ENCODE data around the gene PLEKHH1. TPM values are rescaled to one million over a fixed set of nuclear protein-coding genes. Genes with fewer than 3 reads are reported as not detected.

PLEKHH1 gene
- total RNA-seq, 1 experiment from 2014 or later, result 27.6 TPM

- H3K4me1 ChIP-seq (ENCODE audit: control insufficient read depth in 1 of 2, insufficient read depth in 2 of 2, low read length in 2 of 2), result no peaks in the 10 kb centered on the region
- H3K27me3 ChIP-seq (ENCODE audit: insufficient read depth, low read length), result no peaks in the 10 kb centered on the region
- RAD21 ChIA-PET (ENCODE audit: low non-redundant PET in 1 of 2, low total read pairs in 2 of 2, uncharacterized antibody in 2 of 2, unreplicated experiment in 2 of 2), result no interaction called here
- H3K4me3 ChIP-seq (replicated peaks in 1 of 2; ENCODE audit: low read depth in 1 of 2, low read length in 2 of 2), result no peak overlapping the region
- H3K27ac ChIP-seq (ENCODE audit: low read depth, low read length), result no peak overlapping the region
- H4K20me1 ChIP-seq (ENCODE audit: insufficient read depth), result no peaks in the 10 kb centered on the region
- POLR2A ChIA-PET, result no interaction called here
- H3K9ac ChIP-seq (ENCODE audit: low read length), result no peak overlapping the region
- H3K9me3 ChIP-seq (ENCODE audit: control insufficient read depth in 1 of 2, insufficient read depth in 1 of 2, low read depth in 1 of 2, low read length in 2 of 2), result peaks cover 3 to 11% of the 10 kb centered on the region in 2 experiments; a peak in 2 of 4 replicates
- TF ChIP-seq CEBPB (IDR thresholded peaks at IDR 0.05; ENCODE audit: low read depth) (no peak), CBX3 (IDR thresholded peaks at IDR 0.05; ENCODE audit: low read depth) (peak; percentile 65; the same call in 1 of the 2 replicates), RAD21 (IDR thresholded peaks at IDR 0.05; ENCODE audit: low read depth) (no peak)
- intact Hi-C loops (cut with micrococcal nuclease), result no loop called here
- no peaks in the 10 kb centered on the region for H3K36me3 ChIP-seq (ENCODE audit: control insufficient read depth in 1 of 2, insufficient read depth in 2 of 2, low read length in 2 of 2)
- H3K9me2 ChIP-seq (ENCODE audit: insufficient read depth), result no peaks in the 10 kb centered on the region
- no peak overlapping the region for H3K4me2 ChIP-seq (ENCODE audit: low read length)
- CTCF ChIA-PET, result no interaction called here
- BruUV-seq (replicated peaks), result no TSS peak
- DNase-seq (ENCODE audit: low read depth, low spot score), result no peak
- H3K79me2 ChIP-seq (ENCODE audit: insufficient read depth, low read length), result no peaks in the 10 kb centered on the region
- no peak for ATAC-seq
- H2AFZ ChIP-seq (ENCODE audit: low read depth, low read length, poor library complexity, severe bottlenecking), result no peak overlapping the region
Measured at GRCh38 chr14:67493092-67493717, 39.9 kb upstream of the PLEKHH1 start.

- RAD21 ChIA-PET (ENCODE audit: low non-redundant PET in 1 of 2, low total read pairs in 2 of 2, uncharacterized antibody in 2 of 2, unreplicated experiment in 2 of 2), result no interaction called here
- Histone ChIP-seq H3K9me2 (ENCODE audit: insufficient read depth) (no peaks in the 10 kb centered on the region), H3K9me3 (ENCODE audit: control insufficient read depth in 1 of 2, insufficient read depth in 1 of 2, low read depth in 1 of 2, low read length in 2 of 2) (peaks cover 3 to 11% of the 10 kb centered on the region in 2 experiments; a peak in 2 of 4 replicates), H3K27me3 (ENCODE audit: insufficient read depth, low read length) (no peaks in the 10 kb centered on the region), H3K4me3 (replicated peaks in 1 of 2; ENCODE audit: low read depth in 1 of 2, low read length in 2 of 2) (no peak overlapping the region), H4K20me1 (ENCODE audit: insufficient read depth) (no peaks in the 10 kb centered on the region), H3K4me1 (ENCODE audit: control insufficient read depth in 1 of 2, insufficient read depth in 2 of 2, low read length in 2 of 2) (no peaks in the 10 kb centered on the region), H3K79me2 (ENCODE audit: insufficient read depth, low read length) (no peaks in the 10 kb centered on the region), H3K27ac (ENCODE audit: low read depth, low read length) (no peak overlapping the region), H3K36me3 (ENCODE audit: control insufficient read depth in 1 of 2, insufficient read depth in 2 of 2, low read length in 2 of 2) (no peaks in the 10 kb centered on the region), H3K9ac (ENCODE audit: low read length) (no peak overlapping the region), H3K4me2 (ENCODE audit: low read length) (no peak overlapping the region), H2AFZ (ENCODE audit: low read depth, low read length, poor library complexity, severe bottlenecking) (no peak overlapping the region)
- CTCF ChIA-PET, result no interaction called here
- DNase-seq (ENCODE audit: low read depth, low spot score) (no peak), ATAC-seq (no peak)
- TF ChIP-seq JUND (IDR thresholded peaks at IDR 0.05) (no peak), RAD21 (IDR thresholded peaks at IDR 0.05; ENCODE audit: low read depth) (no peak), POLR2AphosphoS5 (IDR thresholded peaks at IDR 0.05; ENCODE audit: low read depth, low read length) (no peak), CTCF (IDR thresholded peaks at IDR 0.05 in 2 of 3, conservative IDR thresholded peaks at IDR 0.05 in 1 of 3; ENCODE audit: borderline replicate concordance in 1 of 3, insufficient read depth in 1 of 3, low read depth in 2 of 3, low read length in 2 of 3) (no peak), YY1 (IDR thresholded peaks at IDR 0.05; ENCODE audit: extremely low read depth, insufficient replicate concordance, low read depth, low read length) (no peak), CEBPB (IDR thresholded peaks at IDR 0.05; ENCODE audit: low read depth) (no peak), EGR1 (IDR thresholded peaks at IDR 0.05; ENCODE audit: low read depth) (no peak), ATF3 (IDR thresholded peaks at IDR 0.05) (no peak), ELF1 (IDR thresholded peaks at IDR 0.05; ENCODE audit: borderline replicate concordance, low read depth) (no peak), CBX3 (IDR thresholded peaks at IDR 0.05; ENCODE audit: low read depth) (no peak), REST (IDR thresholded peaks at IDR 0.05; ENCODE audit: low read depth) (no peak), TCF7L2 (IDR thresholded peaks at IDR 0.05; ENCODE audit: borderline replicate concordance, extremely low read depth, insufficient read depth, insufficient read length) (no peak), EZH2 (IDR thresholded peaks at IDR 0.05) (no peak), FOSL1 (IDR thresholded peaks at IDR 0.05; ENCODE audit: low read depth) (no peak), SP1 (IDR thresholded peaks at IDR 0.05; ENCODE audit: low read depth) (no peak), SRF (IDR thresholded peaks at IDR 0.05; ENCODE audit: low read depth) (no peak)
- POLR2A ChIA-PET, result no interaction called here
- BruUV-seq (replicated peaks), result no TSS peak
- intact Hi-C loops (cut with micrococcal nuclease), result no loop called here
Measured at GRCh38 chr14:67495827-67496226, 37.3 kb upstream of the PLEKHH1 start.
